GM19395 (cell line): ENCODE measurements around the gene LINGO4.

Source experiments
- ATAC-seq: cut with Tn5 transposase; IDR thresholded peaks from one replicate; pipeline ENCODE4 v1.9.1; 2021; ENCODE audit warnings: mild to moderate bottlenecking, moderate library complexity; ENCODE audit not compliant: unreplicated experiment

Gene LINGO4

DNA sequence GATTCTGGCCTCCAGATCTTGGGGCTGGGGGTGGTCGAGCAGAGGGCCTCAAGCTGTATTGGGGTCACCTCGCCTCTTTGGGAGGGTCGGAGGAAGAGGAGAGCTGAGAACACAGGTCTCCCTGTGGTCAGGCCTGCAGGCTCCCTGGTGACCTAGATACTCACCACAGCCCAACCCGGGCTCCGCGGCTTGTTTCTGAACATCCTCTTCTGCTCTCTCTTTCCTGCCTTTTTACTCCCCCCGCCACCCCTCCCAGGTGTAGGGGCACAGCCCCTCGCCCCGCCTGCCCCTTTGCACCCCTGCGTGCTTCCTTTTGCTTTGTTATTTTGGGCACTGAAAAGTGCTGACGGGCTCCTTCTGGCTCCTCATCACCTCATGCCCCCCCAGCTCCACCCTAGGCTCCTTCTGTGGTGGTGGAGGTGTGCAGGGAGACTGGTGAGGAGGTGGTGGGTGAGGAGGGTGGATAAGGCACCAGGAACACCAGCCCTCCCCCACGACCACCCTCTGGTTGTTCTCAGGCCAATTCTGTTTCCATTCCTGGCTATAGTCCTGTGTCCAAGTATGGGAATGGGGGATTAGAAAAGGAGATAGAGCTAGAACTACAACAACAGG, 10.6 kb upstream of the LINGO4 start:
- no peak for ATAC-seq

DNA sequence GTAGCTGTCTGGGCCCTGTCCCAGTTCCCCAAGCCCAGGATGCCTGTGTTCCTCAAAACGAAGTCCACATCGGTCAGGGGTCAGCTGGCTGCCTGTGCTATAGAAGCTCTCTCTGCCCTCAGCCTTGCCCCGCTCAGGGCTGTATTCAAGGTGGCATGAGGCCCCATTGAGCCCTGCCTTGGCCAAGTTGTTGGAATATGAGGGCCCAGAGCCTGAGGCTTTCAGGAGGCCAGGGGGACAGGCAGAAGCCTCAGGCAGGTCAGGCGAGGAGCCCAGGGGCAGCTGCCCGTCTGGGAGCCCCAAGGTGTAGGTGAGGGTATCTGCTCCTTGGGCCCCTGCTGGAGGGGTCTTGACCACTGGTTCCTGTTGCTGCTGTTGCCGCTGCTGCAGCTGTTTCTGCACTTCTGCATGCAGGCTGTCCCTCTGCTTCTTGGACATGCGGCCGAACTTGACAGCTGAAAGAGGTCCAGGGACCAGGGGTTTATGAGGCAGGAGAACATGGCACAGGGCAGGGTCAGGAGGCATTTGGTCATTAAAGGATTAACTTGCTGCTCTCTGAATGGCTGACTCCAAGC, 9.8 kb upstream of the LINGO4 start:
- ATAC-seq: no peak

DNA sequence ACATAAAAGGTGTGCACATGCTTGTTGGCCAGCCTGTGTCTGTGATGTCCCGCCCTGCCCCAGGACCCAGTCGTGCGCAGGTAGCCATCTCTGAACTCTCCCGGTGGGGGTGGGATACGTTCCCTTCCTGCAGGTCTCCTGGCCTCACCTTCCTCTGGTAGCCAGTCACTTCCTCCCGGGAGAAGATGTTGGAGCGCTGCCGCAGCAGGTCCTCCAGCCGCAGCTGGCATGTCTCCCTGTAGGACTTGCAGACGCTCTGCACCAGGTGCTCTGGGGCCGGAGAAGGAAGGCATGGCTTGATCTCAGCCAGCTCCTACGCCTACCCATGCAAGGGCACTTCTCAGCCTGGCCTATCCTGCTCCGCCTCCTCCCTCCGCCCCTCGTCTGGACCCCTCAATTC, 9.2 kb upstream of the LINGO4 start:
- no peak for ATAC-seq

DNA sequence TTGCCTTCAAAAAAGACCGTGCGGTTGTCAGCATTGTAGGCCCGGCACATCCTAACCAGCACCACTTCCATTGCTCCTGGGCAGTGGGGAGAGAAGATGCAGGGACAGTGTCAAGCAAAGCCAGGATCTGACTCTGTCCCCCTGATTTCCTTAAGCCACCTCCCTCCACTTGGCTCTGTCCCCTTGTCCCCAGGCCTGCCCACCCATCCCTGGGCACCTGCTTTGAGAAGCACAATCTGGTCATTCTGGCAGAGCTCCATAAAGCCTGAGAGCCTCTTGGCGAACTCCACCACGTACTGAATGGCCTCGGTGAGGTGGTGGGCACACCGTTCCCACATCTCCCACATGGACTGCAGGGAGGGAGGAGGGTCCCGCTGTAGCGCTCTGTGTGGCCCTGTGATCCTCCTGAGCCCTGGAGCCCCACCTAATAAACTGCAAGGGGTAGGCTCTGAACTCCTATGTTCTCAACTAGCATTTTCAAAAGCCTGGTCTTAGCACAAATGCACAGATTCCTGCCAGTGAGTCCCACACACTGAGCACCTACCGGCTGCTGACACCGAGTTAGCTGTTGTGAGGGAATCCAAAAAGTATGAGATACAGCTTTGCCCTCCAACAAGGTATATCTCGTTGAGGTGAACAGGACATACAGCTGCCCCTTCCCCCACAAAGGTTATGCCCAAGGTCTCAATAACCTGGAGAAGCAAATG, 8.2 kb upstream of the LINGO4 start:
- no peak for ATAC-seq

DNA sequence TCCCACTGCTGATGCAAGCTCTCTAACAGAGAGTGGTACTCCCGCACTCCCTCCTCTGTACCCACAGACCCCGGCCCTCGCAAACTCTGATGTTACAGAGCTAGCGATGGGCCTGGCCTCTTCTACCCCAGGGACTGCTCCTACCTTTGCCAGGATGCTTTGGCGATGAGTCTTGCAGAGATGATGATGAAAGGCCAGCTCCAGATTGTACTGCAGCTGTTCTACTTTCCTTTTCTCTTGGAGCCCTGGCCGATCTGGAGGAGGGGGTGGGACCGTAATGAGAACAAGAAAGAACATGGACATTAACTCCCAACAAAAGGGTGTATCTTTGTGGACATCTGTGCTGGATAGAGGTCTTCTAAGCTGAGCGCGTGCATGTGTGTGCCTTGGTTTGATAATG, 6.0 kb upstream of the LINGO4 start:
- ATAC-seq: no peak

DNA sequence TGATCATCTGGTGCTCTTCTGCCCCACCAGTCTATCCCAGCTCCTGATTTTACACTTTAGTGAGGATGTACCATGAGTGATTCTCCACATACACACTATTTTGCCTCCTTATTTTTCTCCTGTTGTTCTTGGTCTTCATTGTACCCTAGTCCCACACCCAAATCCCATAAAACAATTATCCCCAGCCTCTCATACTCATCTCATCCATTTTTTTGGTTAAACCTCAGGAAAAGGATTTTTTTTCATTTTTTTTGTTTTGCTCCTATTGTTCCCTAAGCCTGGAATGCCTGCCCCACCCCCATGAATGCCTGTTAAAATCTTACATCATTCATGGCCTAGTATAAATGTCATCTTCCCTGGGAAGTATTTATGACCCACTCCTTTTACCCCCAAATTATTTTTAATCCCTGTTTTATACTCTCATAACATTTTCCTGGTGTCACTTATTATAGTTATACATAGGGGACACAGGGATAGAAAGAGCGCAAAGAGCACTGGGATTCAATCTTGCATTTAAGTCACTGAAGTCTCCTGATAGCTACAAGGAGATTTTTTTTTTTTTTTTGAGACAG, 4.9 kb upstream of the LINGO4 start:
- ATAC-seq: no peak

DNA sequence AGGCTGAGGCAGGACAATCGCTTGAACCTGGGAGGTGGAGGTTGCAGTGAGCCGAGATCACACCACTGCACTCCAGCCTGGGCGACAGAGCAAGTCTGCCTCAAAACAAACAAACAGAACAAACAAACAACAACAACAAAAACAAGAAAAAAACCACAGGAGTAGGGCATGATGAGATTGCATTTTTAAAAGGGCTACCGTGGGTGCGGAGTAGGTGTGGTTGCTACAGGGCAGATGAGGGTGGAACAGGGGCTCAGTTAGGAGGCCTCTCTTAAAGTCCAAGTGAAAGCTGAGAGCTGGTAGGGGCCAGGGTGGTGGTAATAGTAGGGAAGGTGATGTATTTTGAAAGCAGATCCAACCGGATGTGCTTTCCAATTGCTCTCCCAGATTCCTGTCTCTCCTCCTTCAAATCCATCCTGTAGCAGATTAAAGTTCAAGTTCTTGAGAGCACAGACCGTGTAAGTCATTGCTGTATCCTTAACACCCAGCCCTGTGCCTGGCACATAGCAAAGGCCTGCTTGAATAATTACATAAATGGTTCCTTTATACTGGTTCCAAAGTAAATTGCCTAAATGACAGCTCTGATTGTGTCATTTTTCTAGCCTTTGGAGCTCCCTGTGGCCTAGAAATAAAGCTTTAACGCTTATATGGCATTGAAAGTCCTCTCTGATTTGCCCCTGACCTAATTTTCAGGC, 4.2 kb upstream of the LINGO4 start:
- ATAC-seq: no peak

DNA sequence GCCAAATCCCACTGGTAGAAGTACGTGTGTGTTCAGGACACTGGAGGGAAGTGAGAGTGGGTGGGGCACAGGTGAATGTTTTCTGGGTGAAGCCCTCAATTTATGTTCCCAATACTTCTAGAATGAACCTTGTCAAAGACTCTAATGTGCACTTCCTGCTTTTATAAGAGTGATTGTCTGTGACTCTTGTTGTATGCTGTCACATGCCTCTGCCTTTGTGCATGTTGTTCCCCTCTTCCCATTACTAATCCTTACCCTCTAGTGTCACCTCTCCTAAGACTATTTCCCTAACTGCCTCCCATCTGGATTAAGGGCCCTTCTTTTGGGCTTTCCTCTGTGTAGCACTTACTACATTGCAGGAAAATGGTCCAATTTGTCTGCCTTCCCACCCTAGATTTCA, 2.5 kb upstream of the LINGO4 start:
- no peak for ATAC-seq

DNA sequence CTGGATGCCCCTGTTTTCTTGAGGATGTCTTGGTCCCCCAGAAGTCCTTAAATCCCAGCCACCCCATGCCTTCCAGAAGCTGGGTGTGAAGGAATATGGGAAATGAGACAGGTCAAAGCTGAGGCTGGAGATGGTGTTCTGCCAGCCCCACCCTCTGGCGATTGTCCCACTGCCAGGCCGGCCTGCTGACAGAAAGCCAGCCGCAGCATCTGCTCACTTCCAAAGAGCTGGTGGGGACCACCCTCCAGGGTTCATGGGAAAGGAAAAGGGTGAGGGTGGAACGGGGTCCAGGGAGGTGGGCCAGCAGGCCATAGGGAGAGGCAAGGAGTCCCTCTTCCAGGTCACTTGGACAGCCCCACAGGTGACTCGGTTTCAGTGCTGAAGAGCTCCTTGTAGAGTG, 1.9 kb upstream of the LINGO4 start:
- no peak for ATAC-seq

DNA sequence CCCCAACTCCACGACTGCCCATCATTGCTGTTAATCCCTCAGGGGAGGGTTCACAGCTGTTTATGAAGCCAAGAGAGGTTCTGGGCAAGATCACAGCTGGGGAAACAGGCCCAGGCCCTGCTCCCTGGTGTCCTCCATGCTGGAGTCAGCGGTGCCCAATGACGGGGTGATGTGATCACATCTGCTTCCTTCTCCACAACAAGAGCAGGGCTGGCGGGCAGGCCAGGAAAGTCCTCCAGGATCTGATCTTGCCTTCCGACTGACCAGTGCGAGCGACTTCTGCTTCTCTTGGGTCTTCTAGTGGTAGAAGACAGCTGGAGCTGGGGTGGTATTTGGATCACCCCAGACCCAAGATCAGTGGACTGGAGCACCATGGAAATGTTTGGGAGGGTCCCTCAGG, 951 bp upstream of the LINGO4 start:
- no peak for ATAC-seq

DNA sequence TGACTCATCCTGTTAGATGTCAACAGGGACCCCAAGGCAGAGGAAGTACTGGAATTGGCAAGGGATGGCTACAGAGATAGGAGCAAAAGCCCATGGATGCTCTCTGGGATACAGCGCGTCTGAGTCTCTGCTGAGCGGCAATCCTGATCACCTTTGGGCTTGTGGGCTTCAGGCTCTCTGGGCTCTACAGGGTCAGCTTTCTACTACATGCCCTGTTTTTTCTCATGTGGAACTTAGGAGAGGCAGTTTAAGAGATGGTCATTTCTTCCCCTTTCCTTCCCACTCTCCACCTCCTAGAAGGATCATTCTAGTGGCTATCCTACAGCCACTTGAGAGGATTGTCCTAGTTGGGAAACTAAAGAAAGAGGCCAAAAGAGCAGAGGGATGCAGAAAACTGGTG, 1.3 kb downstream of the LINGO4 start:
- ATAC-seq: no peak

DNA sequence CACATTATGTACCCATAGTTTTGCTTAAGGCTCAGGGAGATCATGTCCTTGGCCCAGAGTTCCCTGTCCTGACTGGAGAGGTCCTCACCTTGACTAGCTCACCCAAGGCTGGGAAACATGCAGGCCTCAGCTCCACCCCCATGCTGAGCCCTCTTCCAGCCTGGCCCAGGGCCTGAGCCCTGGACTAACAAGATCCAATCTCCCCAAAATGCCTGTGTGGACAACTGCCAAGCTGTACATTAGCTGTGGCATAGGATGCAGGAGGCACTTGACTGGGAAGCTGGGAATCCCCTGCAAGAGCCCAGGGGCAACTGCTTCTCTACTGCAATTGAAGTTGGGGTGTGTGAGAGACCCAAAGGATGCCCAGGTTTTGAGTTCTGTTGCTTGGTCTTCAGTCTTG, 2.1 kb downstream of the LINGO4 start:
- no peak for ATAC-seq

DNA sequence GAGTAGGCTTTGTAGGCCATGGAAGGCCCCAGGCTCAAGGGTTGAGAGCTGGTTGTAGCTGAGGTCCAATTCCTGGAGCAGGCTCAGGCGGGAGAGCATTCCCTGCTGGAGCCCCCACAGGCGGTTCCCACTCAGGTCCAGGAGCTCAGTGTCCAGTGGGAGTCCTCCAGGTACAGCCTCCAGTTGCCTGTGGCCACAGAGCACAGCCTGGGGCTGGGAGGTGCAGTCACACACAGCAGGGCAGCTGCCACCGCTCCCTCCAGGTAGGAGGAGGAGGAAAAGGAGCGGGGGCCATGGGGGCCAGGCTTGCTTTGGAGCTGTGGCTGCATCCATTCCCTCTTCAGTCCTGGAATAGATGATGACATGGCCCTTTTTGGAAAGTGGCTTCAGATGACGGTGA, 2.8 kb downstream of the LINGO4 start:
- ATAC-seq: no peak

DNA sequence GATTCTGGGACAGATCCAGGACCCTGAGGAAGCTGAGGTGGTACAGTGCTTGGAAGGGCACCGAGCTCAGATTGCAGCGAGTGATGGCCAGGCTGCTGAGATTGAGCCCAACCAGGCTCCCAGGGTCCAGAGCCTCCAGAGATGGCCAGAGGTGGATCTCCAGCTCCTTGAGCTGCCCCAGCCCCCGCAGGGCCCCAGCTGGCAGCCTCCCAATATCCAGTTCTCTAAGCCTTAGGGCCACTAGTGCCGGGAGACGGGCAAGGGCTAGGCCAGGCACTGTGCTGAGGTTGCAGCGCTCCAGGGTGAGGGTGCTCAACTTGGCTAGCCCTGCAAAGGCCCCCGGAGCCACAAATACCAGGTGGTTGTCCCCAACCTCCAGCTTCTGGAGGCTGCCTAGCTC, 3.4 kb downstream of the LINGO4 start:
- no peak for ATAC-seq

DNA sequence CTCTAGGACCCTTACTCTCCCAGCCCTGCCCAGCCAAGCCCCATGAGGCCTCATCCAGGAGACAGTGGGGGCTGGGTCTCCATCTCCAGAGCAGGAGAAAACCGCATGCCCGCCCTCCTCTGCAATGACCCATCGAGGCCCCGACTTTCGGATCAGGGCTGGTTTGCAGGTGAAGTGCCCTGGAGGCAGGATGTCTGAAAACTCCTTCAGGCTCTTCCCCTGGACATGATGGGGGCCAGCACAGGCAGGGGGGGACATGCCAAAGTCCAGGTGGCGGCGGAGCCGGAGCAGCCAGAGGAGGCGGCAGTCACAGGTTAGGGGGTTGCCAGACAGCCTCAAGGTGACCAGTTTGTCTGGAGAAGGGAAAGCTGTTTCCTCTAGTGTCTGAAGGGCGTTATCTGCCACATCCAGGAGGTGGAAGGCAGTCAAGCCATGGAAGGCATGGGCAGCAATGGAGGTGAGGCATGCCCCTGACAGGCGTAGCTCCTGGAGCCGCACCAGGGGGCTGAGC, 3.9 kb downstream of the LINGO4 start:
- no peak for ATAC-seq

DNA sequence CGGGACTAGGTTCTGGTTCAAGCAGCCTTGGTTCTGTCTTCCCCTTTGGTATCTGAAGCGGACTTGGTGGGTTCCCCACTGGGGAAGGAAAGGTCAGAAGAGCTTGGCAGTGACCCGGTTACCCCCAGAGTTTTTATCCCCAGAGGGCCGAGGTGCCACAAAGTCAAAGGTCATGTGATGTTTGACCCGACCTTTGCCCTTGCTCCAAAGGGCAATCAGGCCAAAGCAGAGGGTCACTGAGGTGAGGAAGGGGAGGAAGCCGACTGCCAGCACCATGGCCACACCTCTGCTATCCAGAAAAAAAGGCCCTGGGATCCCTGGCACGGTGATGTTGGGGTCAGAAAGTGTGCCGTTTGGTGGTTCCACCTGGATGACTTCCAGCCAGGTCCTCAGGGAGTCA, 4.4 kb downstream of the LINGO4 start:
- no peak for ATAC-seq

DNA sequence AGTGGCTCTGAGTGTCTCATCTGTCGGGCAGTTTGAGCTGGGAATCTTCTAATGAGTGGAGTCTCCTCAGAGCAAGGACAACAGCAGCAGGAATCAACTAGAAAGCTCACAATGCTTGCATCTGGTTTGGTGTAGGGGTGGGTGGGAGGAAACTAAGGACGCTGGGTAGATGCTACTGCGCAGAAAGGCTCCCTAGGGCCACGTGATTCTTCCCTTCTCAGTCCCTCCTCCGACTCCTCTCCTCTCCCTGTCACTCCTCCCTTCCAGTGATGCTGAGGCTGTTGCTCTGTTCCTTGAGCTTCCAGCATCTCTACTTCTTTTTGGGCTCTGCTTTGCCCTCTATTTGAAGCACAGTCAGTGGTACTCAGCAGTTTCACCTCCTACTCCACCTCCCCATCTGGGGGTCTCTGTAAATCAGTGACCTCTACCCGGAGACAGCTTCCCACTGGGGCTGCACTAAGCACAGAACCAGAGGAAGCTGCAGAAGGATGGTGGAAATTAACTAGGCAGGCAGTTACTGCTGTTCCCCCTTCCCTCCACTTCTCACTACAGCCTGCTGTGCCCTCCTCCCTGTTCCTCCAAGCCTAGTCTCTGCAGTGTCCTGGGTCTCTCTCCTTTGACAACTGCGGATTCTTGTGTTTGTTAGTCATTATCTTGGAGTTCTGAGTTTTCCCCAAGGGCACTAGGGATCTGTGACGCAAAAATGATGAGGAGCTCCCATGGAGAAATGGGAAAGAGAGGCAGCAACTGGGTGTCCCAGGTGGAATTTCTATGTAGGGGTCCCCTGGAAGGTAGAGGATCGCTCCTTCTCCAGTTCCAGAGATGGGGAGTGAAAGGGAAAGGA, 5.8 kb downstream of the LINGO4 start:
- ATAC-seq: no peak

DNA sequence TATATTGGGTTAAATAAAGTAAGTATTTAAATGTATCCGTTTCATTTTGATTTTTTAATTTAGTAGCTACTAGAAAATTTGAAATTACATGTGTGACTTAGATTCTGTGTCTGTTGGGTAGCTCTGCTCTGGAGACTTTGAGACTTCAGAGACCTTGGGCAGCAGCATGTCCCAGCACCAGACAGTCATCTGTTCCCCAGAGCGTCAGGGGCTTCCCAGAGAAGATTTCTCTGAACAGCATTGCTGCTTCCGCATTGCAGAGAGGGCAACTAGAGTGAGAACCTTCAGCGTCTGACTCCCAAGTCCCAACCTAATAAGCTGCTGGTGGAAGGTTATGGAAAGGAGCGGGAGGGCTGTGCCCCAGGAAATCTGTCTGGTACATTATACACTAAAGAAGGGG, 6.6 kb downstream of the LINGO4 start:
- no peak for ATAC-seq

DNA sequence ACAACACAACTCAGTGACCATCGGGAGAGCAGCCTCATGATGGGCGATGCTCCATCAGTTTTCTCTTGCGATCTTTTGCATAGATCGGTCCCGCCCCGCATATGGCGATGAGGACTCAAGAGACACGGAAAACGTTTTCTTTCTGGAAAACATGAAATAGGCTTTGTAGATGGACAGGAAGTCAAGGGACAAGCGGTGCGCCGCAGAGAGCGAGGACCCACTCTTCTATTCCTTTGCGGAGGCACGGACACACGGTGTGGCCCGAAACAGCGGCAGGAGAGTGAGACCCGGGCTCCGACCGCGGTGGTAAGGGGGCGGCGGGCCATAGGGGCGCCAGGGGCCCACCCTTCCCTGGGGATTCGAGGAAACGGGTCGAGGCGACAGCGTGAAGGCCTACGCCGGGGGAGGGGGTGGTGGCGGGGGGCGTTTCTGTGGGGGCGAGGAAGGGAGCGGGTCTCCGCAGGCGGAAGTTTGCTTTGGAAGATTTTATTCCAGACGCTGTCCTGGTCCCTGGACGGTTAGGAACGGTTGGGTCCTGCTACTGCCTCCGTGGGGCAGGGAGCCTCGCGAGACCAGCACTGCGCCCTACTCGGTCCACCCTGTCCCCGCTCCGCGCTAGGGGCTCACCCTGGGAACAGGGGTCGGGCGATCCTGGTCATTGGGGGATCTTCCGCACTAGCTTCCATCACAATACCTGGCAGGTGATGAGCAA, 14.1 kb downstream of the LINGO4 start:
- no peak for ATAC-seq
